Stimulated activated CD8-positive, alpha-beta memory T cell treated with anti-CD3 and anti-CD28 coated beads, Interleukin-12 subunit alpha, Interleukin-12 subunit beta, amount 100 ng/mL, for 24 hours (primary cell): ENCODE measurements around the gene ASPG.
"Not testable (repeated sequence)": the region's sequence is repeated elsewhere in the genome, so short reads cannot be mapped to it uniquely, and the experiment has no call there.

Source experiments
- DNase-seq: peaks from one replicate; pipeline ENCODE4 v3.0.0-alpha.2; 2020; ENCODE audit errors: extremely low read depth

The ASPG gene

GRCh38 chr14:104146651-104147345 lies 61.3 kb downstream of the ASPG start:
- DNase-seq: no peak

GRCh38 chr14:104147346-104148125 lies 62.0 kb downstream of the ASPG start:
- DNase-seq: no peak

- no peak for DNase-seq
Observed at GRCh38 chr14:104148433-104149277, 63.2 kb downstream of the ASPG start.

- DNase-seq: no peak
Observed at GRCh38 chr14:104149278-104149595, 63.7 kb downstream of the ASPG start.

GRCh38 chr14:104149617-104150135 lies 64.2 kb downstream of the ASPG start:
- no peak for DNase-seq

- no peak for DNase-seq
Observed at GRCh38 chr14:104150136-104151025, 64.9 kb downstream of the ASPG start.

- no peak for DNase-seq
Observed at GRCh38 chr14:104151026-104151381, 65.5 kb downstream of the ASPG start.

- no peak for DNase-seq
Observed at GRCh38 chr14:104151566-104152245, 66.2 kb downstream of the ASPG start.

GRCh38 chr14:104152246-104152575 lies 66.7 kb downstream of the ASPG start:
- no peak for DNase-seq

- no peak for DNase-seq
Observed at GRCh38 chr14:104152686-104153393, 67.3 kb downstream of the ASPG start.

GRCh38 chr14:104153394-104153755 lies 67.9 kb downstream of the ASPG start:
- DNase-seq: not testable (repeated sequence)

GRCh38 chr14:104154246-104154645 lies 68.7 kb downstream of the ASPG start:
- no peak for DNase-seq

GRCh38 chr14:104155513-104155912 lies 70.0 kb downstream of the ASPG start:
- DNase-seq: no peak

GRCh38 chr14:104156142-104156541 lies 70.6 kb downstream of the ASPG start:
- DNase-seq: no peak

GRCh38 chr14:104157016-104157928 lies 71.8 kb downstream of the ASPG start:
- no peak for DNase-seq

GRCh38 chr14:104158827-104159798 lies 73.6 kb downstream of the ASPG start:
- DNase-seq: no peak

- no peak for DNase-seq
Observed at GRCh38 chr14:104159990-104160389, 74.5 kb downstream of the ASPG start.
